ENCODE results near the gene ST8SIA1.

DNA sequence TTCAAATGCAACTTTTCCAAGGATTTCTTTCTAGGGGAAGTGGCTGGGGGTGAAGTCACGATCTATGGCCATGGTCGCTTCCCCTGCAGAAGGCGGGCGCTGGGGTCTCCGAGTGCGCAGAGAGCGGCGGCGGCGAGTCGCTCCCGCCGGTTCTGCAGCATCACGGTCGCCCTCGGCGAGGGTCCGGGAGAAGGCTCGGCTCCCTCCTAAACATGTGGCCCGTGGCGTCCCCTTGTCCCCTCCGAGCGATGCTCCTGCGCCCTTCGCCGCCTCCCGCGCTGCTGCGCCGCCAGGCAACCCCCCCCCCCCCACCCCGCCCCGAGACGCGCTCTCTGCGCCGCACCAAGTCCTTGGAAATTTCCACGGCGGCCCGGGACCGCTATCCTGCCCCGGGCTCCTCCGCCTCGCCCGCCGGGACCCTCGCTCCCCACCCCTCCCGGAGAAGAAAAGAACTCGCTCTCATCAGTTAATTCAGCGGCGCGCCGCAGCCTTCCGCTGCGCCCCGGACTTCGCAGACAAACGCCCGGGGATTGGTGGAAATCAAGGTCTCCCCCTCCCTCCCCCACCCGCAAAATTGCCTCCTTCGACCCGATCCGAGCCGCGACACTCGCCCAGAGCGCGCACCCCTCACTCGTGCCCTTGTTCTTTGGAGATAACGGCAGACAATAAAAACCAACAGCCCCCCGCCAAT, at the start of gene ST8SIA1:
- no peak for TF ChIP-seq CTCF (conservative IDR thresholded peaks at IDR 0.05; ENCODE audit: low read depth, low read length)
- no peak for TF ChIP-seq MXI1 (IDR thresholded peaks at IDR 0.05; ENCODE audit: borderline replicate concordance, low read depth, low read length)
- no peak for TF ChIP-seq POLR2A (IDR thresholded peaks at IDR 0.05; ENCODE audit: low read depth, low read length)
- TF ChIP-seq MAZ (IDR thresholded peaks at IDR 0.05; ENCODE audit: borderline replicate concordance, low read depth, low read length), result no peak
- TF ChIP-seq CEBPB (IDR thresholded peaks at IDR 0.05; ENCODE audit: low read depth, low read length), result no peak
- TF ChIP-seq RCOR1 (IDR thresholded peaks at IDR 0.05; ENCODE audit: insufficient replicate concordance, low read length), result no peak
- no peak for TF ChIP-seq NFE2L2 (IDR thresholded peaks at IDR 0.05; ENCODE audit: low read depth, low read length)
- TF ChIP-seq MAFK (IDR thresholded peaks at IDR 0.05; ENCODE audit: low read depth, low read length), result no peak
- no peak for TF ChIP-seq BHLHE40 (IDR thresholded peaks at IDR 0.05; ENCODE audit: low read depth, low read length)
- TF ChIP-seq SMC3 (IDR thresholded peaks at IDR 0.05; ENCODE audit: low read depth, low read length), result no peak
- no peak for TF ChIP-seq ELK1 (IDR thresholded peaks at IDR 0.05; ENCODE audit: borderline replicate concordance, low read depth, low read length)
